HCT116 (cell line): Measurements from ENCODE around the gene BCO2.

ENCODE experiments used
- ATF3 ChIP-seq: IDR thresholded peaks from 2 replicates; pipeline ENCODE4 v1.6.1; 2012
- CEBPB ChIP-seq: IDR thresholded peaks from 2 replicates; pipeline ENCODE4 v1.6.1; 2012; ENCODE audit warnings: low read depth
- EGR1 ChIP-seq: IDR thresholded peaks from 2 replicates; pipeline ENCODE4 v1.6.1; 2012; ENCODE audit warnings: low read depth
- EZH2 ChIP-seq: fragments of 200-600 bp; sonication (generic); IDR thresholded peaks from 2 replicates; pipeline ENCODE4 v1.6.1; 2017; ENCODE audit warnings: antibody characterized with exemption, mixed run types
- EZH2phosphoT487 ChIP-seq: fragments of 200-600 bp; IDR thresholded peaks from 2 replicates; pipeline ENCODE4 v1.6.1; 2018; ENCODE audit warnings: antibody characterized with exemption, borderline replicate concordance
- FOSL1 ChIP-seq: IDR thresholded peaks from 2 replicates; pipeline ENCODE4 v1.6.1; 2012; ENCODE audit warnings: low read depth
- POLR2A ChIP-seq: IDR thresholded peaks from 2 replicates; pipeline ENCODE4 v1.7.0; 2011; ENCODE audit warnings: borderline replicate concordance; ENCODE audit not compliant: insufficient read depth, insufficient read length; ENCODE audit errors: extremely low read depth
- POLR2AphosphoS5 ChIP-seq: IDR thresholded peaks from 2 replicates; pipeline ENCODE4 v1.6.1; 2011; ENCODE audit warnings: mild to moderate bottlenecking, low read depth, low read length, moderate library complexity
- RAD21 ChIP-seq: IDR thresholded peaks from 2 replicates; pipeline ENCODE4 v1.6.1; 2012; ENCODE audit warnings: low read depth, mild to moderate bottlenecking
- SIN3A ChIP-seq: IDR thresholded peaks from 2 replicates; pipeline ENCODE4 v1.6.1; 2012; ENCODE audit warnings: low read depth
- ZFX ChIP-seq: fragments of 450-650 bp; IDR thresholded peaks from 2 replicates; pipeline ENCODE4 v1.6.1; 2017
- ZNF274 ChIP-seq: fragments of 200-500 bp; sonication (Bioruptor generic); IDR thresholded peaks from 2 replicates; pipeline ENCODE4 v1.6.1; 2014; ENCODE audit warnings: mild to moderate bottlenecking, low read depth, low read length, inconsistent platforms
- TF ChIP-seq, protein P1 (sequence below), 3 experiments: fragments of 200-600 bp in 1 of 3; sonication (generic) in 1 of 3; IDR thresholded peaks in 2 of 3; conservative IDR thresholded peaks in 1 of 3; 2 replicates each; pipeline ENCODE4 v1.5.1; 2012 to 2017; ENCODE audit warnings: low read depth in 2 of 3, low read length in 2 of 3, antibody characterized with exemption in 1 of 3, borderline replicate concordance in 1 of 3, control low read depth in 1 of 3, mild to moderate bottlenecking in 1 of 3, mixed read lengths in 1 of 3, mixed run types in 1 of 3, moderate library complexity in 1 of 3; ENCODE audit not compliant: insufficient read depth in 1 of 3

DNA sequence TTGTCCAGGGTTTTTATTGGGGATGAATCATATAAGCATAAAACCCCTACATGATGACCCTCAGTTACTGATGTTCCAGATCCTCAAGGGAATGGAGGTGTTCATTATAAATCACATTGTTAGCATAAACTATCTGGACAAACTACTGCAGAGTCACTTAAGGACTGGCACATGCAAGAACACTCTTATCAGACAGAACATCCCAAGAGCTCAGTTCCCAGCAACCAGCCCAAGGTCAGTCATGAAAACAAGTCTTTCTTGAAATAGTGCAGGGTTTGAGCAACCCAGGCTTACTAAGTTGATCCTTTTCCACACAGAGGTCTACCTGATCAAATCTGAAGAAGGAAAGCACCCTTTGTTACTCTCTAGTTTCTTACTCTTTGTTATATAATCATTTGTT is 37.4 kb downstream of the BCO2 start:
- TF ChIP-seq FOSL1 (no peak), POLR2AphosphoS5 (no peak), EZH2phosphoT487 (no peak), ZNF274 (no peak), ZFX (no peak), CEBPB (no peak), ATF3 (no peak), EZH2 (no peak), EGR1 (no peak), SIN3A (no peak), RAD21 (no peak), POLR2A (no peak)
- TF ChIP-seq, protein P1, sequence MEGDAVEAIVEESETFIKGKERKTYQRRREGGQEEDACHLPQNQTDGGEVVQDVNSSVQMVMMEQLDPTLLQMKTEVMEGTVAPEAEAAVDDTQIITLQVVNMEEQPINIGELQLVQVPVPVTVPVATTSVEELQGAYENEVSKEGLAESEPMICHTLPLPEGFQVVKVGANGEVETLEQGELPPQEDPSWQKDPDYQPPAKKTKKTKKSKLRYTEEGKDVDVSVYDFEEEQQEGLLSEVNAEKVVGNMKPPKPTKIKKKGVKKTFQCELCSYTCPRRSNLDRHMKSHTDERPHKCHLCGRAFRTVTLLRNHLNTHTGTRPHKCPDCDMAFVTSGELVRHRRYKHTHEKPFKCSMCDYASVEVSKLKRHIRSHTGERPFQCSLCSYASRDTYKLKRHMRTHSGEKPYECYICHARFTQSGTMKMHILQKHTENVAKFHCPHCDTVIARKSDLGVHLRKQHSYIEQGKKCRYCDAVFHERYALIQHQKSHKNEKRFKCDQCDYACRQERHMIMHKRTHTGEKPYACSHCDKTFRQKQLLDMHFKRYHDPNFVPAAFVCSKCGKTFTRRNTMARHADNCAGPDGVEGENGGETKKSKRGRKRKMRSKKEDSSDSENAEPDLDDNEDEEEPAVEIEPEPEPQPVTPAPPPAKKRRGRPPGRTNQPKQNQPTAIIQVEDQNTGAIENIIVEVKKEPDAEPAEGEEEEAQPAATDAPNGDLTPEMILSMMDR (IDR thresholded peaks at IDR 0.05 in 2 of 3, conservative IDR thresholded peaks at IDR 0.05 in 1 of 3; ENCODE audit: borderline replicate concordance in 1 of 3, insufficient read depth in 1 of 3, low read depth in 2 of 3, low read length in 2 of 3), result no peak
